ENCODE data around the gene UIMC1. TPM values are rescaled to one million over a fixed set of nuclear protein-coding genes. Genes with fewer than 3 reads are reported as not detected.

UIMC1 gene
- total RNA-seq, 2 experiments from 2014 or later: 42.7 to 78.5 TPM

DNA sequence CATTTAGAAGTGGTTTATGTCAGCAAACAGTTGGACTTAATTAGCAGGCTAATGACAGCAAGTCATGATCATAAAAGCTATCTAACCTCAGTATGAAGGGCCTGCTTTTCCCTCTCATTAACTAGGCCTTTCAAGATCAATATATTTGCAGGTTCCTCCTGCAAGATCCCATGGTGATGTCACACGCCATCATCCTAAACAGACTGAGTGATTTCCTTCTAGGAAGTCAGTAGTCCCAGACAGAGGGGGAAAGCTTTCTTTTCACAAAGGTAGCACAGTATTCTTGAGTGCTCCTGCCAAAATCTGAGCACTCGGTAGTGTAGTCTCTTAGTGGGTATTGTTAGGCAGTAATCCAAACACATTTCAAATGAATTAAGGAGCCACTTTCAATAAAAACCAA, 52.5 kb downstream of the UIMC1 start:
- intact Hi-C loops (cut with micrococcal nuclease; ENCODE audit: unreplicated experiment): no loop called here

DNA sequence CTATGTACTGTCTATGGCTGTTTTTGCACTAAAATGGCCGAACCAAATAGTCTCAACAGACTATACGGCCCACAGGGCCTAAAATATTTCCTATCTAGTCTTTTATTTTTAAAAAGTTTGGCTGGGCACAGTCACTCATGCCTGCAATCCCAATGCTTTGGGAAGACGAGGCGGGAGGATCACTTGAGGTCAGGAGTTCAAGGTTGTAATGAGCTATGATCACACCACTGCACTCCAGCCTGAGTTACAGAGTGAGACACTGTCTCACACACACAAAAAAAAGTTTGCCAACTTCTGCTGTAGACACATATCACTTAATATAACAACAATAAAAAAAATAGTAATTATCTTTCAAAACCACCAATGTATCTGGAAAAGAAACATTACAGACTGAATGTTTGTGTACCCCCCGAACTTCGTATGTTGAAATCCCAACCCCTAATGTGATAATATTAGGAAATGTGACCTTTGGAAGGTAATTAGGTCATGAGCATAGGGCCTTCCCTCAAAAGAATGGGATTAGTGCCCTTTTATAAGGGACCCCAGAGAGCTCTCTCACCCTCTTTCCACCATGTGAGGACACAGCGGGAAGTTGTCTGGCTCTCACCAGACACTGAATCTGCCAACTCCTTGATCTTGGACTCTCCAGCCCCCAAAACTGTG, 53.9 kb downstream of the UIMC1 start:
- BruUV-seq (replicated peaks): no TSS peak
- intact Hi-C loops (cut with micrococcal nuclease; ENCODE audit: unreplicated experiment): no loop called here

More for the DNA sequence above, 52.5 kb downstream of the UIMC1 start:
- no peaks in the 10 kb centered on the region for H3K9me2 ChIP-seq (ENCODE audit: insufficient read depth, low read length)
- ChIA-PET POLR2A (no interaction called here), CTCF (ENCODE audit: unreplicated experiment) (no interaction called here)
- H3K36me3 ChIP-seq (ENCODE audit: insufficient read depth, low read length): peaks cover 86% of the 10 kb centered on the region
- no peak overlapping the region for H3K4me3 ChIP-seq (ENCODE audit: low read depth, low read length, poor library complexity, severe bottlenecking)
- BruUV-seq (replicated peaks): no TSS peak
- no peak for DNase-seq (ENCODE audit: low spot score)
- no peak overlapping the region for H2AFZ ChIP-seq (ENCODE audit: low read length)
- no peak overlapping the region for H3K4me2 ChIP-seq (ENCODE audit: low read length)
- no peak for TF ChIP-seq EZH2phosphoT487 (IDR thresholded peaks at IDR 0.05; ENCODE audit: borderline replicate concordance, low read depth, low read length)
- H4K20me1 ChIP-seq (ENCODE audit: insufficient read depth, low read length): peaks cover 10% of the 10 kb centered on the region; the same call in 1 of the 2 replicates
- H3K4me1 ChIP-seq (ENCODE audit: insufficient read depth, low read length, poor library complexity, severe bottlenecking): no peaks in the 10 kb centered on the region
- no peaks in the 10 kb centered on the region for H3K79me2 ChIP-seq (ENCODE audit: insufficient read depth, low read depth, low read length)
- no peaks in the 10 kb centered on the region for H3K9me3 ChIP-seq (ENCODE audit: low read length)
- H3K27ac ChIP-seq (ENCODE audit: low read depth, low read length, poor library complexity, severe bottlenecking): no peak overlapping the region

DNA sequence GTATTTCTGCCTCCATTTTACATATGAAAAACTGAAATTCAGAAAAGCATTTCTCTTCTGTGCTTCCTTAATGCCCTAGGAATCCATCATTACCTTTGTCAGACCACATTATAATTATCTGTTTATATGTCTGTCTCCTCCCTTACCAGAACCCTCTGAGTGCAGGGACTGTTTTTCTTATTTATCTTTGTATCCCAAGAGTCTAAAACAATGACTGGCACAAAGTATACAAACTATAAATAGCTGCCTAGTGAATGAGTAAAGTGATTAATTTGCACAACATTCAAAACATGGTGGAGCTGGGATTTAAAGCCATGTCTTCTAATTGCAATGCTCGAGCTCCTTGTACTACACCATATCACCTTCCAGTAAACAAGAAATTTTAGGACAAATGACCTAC, 58.1 kb downstream of the UIMC1 start:
- H2AFZ ChIP-seq (ENCODE audit: low read length): no peak overlapping the region
- H3K4me2 ChIP-seq (ENCODE audit: low read length): no peak overlapping the region
- DNase-seq (ENCODE audit: low spot score): no peak
- no peak overlapping the region for H3K4me3 ChIP-seq (ENCODE audit: low read depth, low read length, poor library complexity, severe bottlenecking)
- no TSS peak for BruUV-seq (replicated peaks)
- H3K4me1 ChIP-seq (ENCODE audit: insufficient read depth, low read length, poor library complexity, severe bottlenecking): no peaks in the 10 kb centered on the region
- no peak for TF ChIP-seq EZH2phosphoT487 (IDR thresholded peaks at IDR 0.05; ENCODE audit: borderline replicate concordance, low read depth, low read length)
- TF ChIP-seq, protein P1, sequence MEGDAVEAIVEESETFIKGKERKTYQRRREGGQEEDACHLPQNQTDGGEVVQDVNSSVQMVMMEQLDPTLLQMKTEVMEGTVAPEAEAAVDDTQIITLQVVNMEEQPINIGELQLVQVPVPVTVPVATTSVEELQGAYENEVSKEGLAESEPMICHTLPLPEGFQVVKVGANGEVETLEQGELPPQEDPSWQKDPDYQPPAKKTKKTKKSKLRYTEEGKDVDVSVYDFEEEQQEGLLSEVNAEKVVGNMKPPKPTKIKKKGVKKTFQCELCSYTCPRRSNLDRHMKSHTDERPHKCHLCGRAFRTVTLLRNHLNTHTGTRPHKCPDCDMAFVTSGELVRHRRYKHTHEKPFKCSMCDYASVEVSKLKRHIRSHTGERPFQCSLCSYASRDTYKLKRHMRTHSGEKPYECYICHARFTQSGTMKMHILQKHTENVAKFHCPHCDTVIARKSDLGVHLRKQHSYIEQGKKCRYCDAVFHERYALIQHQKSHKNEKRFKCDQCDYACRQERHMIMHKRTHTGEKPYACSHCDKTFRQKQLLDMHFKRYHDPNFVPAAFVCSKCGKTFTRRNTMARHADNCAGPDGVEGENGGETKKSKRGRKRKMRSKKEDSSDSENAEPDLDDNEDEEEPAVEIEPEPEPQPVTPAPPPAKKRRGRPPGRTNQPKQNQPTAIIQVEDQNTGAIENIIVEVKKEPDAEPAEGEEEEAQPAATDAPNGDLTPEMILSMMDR (conservative IDR thresholded peaks at IDR 0.05; ENCODE audit: low read length): no peak
- no peaks in the 10 kb centered on the region for H4K20me1 ChIP-seq (ENCODE audit: insufficient read depth, low read length)
- intact Hi-C loops (cut with micrococcal nuclease; ENCODE audit: unreplicated experiment): no loop called here
- peaks cover 93% of the 10 kb centered on the region for H3K36me3 ChIP-seq (ENCODE audit: insufficient read depth, low read length)
- no peaks in the 10 kb centered on the region for H3K9me2 ChIP-seq (ENCODE audit: insufficient read depth, low read length)
- POLR2A ChIA-PET: interaction anchor here (0.6 to 1.0 kb wide), 3 partner anchors 29 to 71 kb away, joined by 3 read pairs; no protein-coding TSS in a partner anchor
- H3K79me2 ChIP-seq (ENCODE audit: insufficient read depth, low read depth, low read length): no peaks in the 10 kb centered on the region
- no peaks in the 10 kb centered on the region for H3K9me3 ChIP-seq (ENCODE audit: low read length)
- CTCF ChIA-PET (ENCODE audit: unreplicated experiment): interaction anchor here (0.6 kb wide), 1 partner anchor 557 kb away, joined by 3 read pairs; no protein-coding TSS in a partner anchor
- no peak overlapping the region for H3K27ac ChIP-seq (ENCODE audit: low read depth, low read length, poor library complexity, severe bottlenecking)

More for the DNA sequence above, 53.9 kb downstream of the UIMC1 start:
- no peak overlapping the region for H3K27ac ChIP-seq (ENCODE audit: low read depth, low read length, poor library complexity, severe bottlenecking)
- no peak for DNase-seq (ENCODE audit: low spot score)
- ChIA-PET CTCF (ENCODE audit: unreplicated experiment) (no interaction called here), POLR2A (no interaction called here)
- H3K4me3 ChIP-seq (ENCODE audit: low read depth, low read length, poor library complexity, severe bottlenecking): no peak overlapping the region
- H3K9me3 ChIP-seq (ENCODE audit: low read length): no peaks in the 10 kb centered on the region
- H3K4me1 ChIP-seq (ENCODE audit: insufficient read depth, low read length, poor library complexity, severe bottlenecking): no peaks in the 10 kb centered on the region
- peaks cover 84% of the 10 kb centered on the region for H3K36me3 ChIP-seq (ENCODE audit: insufficient read depth, low read length)
- H3K9me2 ChIP-seq (ENCODE audit: insufficient read depth, low read length): no peaks in the 10 kb centered on the region
- no peak overlapping the region for H2AFZ ChIP-seq (ENCODE audit: low read length)
- H4K20me1 ChIP-seq (ENCODE audit: insufficient read depth, low read length): no peaks in the 10 kb centered on the region
- no peak overlapping the region for H3K4me2 ChIP-seq (ENCODE audit: low read length)
- TF ChIP-seq EZH2phosphoT487 (IDR thresholded peaks at IDR 0.05; ENCODE audit: borderline replicate concordance, low read depth, low read length): no peak
- TF ChIP-seq, protein P1 (conservative IDR thresholded peaks at IDR 0.05; ENCODE audit: low read length): no peak
- no peaks in the 10 kb centered on the region for H3K79me2 ChIP-seq (ENCODE audit: insufficient read depth, low read depth, low read length)
